ENCODE data around the gene PRKCA. TPM values are rescaled to one million over a fixed set of nuclear protein-coding genes. Genes with fewer than 3 reads are reported as not detected.
"Not testable (repeated sequence)": the region's sequence is repeated elsewhere in the genome, so short reads cannot be mapped to it uniquely, and the experiment has no call there.

PRKCA gene
- total RNA-seq, 1 experiment from 2014 or later: 4.4 TPM

DNA sequence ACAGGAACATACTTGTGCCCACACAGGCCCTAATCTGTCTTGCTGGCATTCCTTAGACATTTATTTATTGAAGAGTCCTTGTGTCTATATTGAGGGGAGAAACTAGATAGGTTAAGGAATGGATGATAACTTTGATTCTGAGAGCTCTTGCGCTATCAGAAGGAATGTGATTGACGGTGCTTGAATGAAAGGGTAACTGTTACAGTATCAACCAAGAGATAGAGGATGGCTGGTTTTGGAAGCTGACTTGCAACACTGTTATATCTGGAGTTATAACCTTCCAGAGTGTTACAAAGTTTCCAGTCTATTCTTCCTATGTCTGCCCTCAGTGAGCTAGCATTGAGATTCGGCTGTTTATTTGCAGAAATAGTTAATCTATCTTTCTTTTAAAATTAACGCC lies 36.5 kb downstream of the PRKCA start:
- Histone ChIP-seq H3K9me3 (ENCODE audit: low read length) (no peaks in the 10 kb centered on the region), H3K27me3 (ENCODE audit: low read length) (no peaks in the 10 kb centered on the region), H3K4me1 (ENCODE audit: low read length) (peaks cover 4% of the 10 kb centered on the region; the same call in 1 of the 2 replicates), H3K4me3 (ENCODE audit: low read length) (no peak overlapping the region), H3K9me2 (replicated peaks; ENCODE audit: insufficient read depth, low read length) (no peaks in the 10 kb centered on the region), H3K4me2 (ENCODE audit: low read depth, low read length, poor library complexity, severe bottlenecking) (no peak overlapping the region), H3K27ac (ENCODE audit: low read length) (no peak overlapping the region), H3K79me2 (ENCODE audit: low read length) (no peaks in the 10 kb centered on the region), H3K9ac (ENCODE audit: low read length) (no peak overlapping the region), H2AFZ (ENCODE audit: low read length) (no peak overlapping the region), H4K20me1 (ENCODE audit: insufficient read depth, low read depth, low read length) (0 out of 2 replicates have a peak, but pooled peaks cover 3% of the 10 kb centered on the region), H3K36me3 (ENCODE audit: insufficient read depth, low read length) (no peaks in the 10 kb centered on the region)
- no peak for DNase-seq

DNA sequence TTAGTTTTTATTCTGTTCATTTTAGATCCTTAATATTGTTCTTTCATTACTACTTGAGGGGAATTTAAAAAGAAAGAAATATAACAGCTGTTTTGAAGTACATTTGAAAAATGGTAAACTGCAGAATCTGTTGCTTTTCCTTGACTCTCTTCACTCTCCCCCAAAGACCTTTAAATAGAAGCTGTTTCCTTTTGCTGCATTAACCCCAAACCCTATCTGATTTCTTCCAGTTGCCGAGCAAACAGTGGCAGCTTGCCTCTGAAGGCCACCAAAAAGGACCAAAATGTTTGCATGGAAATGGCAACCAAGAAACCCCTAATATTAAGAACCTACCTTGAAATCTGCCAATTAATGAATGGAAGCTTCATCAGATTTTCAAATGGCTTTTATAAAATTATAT lies 37.1 kb downstream of the PRKCA start:
- Histone ChIP-seq H3K36me3 (ENCODE audit: insufficient read depth, low read length) (no peaks in the 10 kb centered on the region), H3K27me3 (ENCODE audit: low read length) (no peaks in the 10 kb centered on the region), H2AFZ (ENCODE audit: low read length) (no peak overlapping the region), H3K27ac (ENCODE audit: low read length) (no peak overlapping the region), H3K9me2 (replicated peaks; ENCODE audit: insufficient read depth, low read length) (no peaks in the 10 kb centered on the region), H4K20me1 (ENCODE audit: insufficient read depth, low read depth, low read length) (0 out of 2 replicates have a peak, but pooled peaks cover 4% of the 10 kb centered on the region), H3K4me3 (ENCODE audit: low read length) (no peak overlapping the region), H3K9ac (ENCODE audit: low read length) (no peak overlapping the region), H3K4me1 (ENCODE audit: low read length) (0 out of 2 replicates have a peak, but pooled peaks cover under 1% of the 10 kb centered on the region), H3K9me3 (ENCODE audit: low read length) (no peaks in the 10 kb centered on the region), H3K4me2 (ENCODE audit: low read depth, low read length, poor library complexity, severe bottlenecking) (no peak overlapping the region), H3K79me2 (ENCODE audit: low read length) (no peaks in the 10 kb centered on the region)
- DNase-seq: no peak

GRCh38 chr17:66340720-66341119 lies 38.3 kb downstream of the PRKCA start:
- Histone ChIP-seq H3K79me2 (ENCODE audit: low read length) (no peaks in the 10 kb centered on the region), H3K9ac (ENCODE audit: low read length) (no peak overlapping the region), H2AFZ (ENCODE audit: low read length) (no peak overlapping the region), H3K36me3 (ENCODE audit: insufficient read depth, low read length) (no peaks in the 10 kb centered on the region), H3K27ac (ENCODE audit: low read length) (no peak overlapping the region), H3K4me1 (ENCODE audit: low read length) (no peaks in the 10 kb centered on the region), H3K9me2 (replicated peaks; ENCODE audit: insufficient read depth, low read length) (no peaks in the 10 kb centered on the region), H3K4me3 (ENCODE audit: low read length) (no peak overlapping the region), H3K9me3 (ENCODE audit: low read length) (no peaks in the 10 kb centered on the region), H3K4me2 (ENCODE audit: low read depth, low read length, poor library complexity, severe bottlenecking) (no peak overlapping the region), H3K27me3 (ENCODE audit: low read length) (no peaks in the 10 kb centered on the region; the same call in 1 of the 2 replicates), H4K20me1 (ENCODE audit: insufficient read depth, low read depth, low read length) (0 out of 2 replicates have a peak, but pooled peaks cover 4% of the 10 kb centered on the region)
- DNase-seq: no peak

DNA sequence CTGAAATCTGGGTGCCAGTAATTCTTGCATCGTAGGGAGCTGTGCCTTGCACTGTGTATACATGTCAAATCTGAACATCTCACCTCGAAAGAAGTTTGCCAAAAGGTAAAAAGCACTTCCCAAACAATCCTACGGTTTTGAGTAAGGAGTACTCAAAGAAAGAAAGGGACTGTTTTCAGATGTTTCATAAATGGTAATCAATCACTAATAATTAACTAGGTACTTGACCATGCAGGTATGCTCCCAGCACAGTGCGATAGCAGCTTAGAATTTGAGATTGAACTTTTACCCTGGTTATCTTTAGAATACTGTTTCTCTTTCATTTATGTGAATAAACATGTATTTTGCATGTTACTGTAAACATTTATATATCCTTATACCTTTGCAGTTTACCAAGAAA lies 39.0 kb downstream of the PRKCA start:
- no peaks in the 10 kb centered on the region for H3K79me2 ChIP-seq (ENCODE audit: low read length)
- no peak overlapping the region for H3K4me2 ChIP-seq (ENCODE audit: low read depth, low read length, poor library complexity, severe bottlenecking)
- H3K9ac ChIP-seq (ENCODE audit: low read length): no peak overlapping the region
- H3K9me2 ChIP-seq (replicated peaks; ENCODE audit: insufficient read depth, low read length): no peaks in the 10 kb centered on the region
- H3K27me3 ChIP-seq (ENCODE audit: low read length): no peaks in the 10 kb centered on the region; the same call in 1 of the 2 replicates
- H3K27ac ChIP-seq (ENCODE audit: low read length): no peak overlapping the region
- no peak overlapping the region for H2AFZ ChIP-seq (ENCODE audit: low read length)
- H3K4me3 ChIP-seq (ENCODE audit: low read length): no peak overlapping the region
- no peak for DNase-seq
- no peaks in the 10 kb centered on the region for H3K36me3 ChIP-seq (ENCODE audit: insufficient read depth, low read length)
- H3K9me3 ChIP-seq (ENCODE audit: low read length): no peaks in the 10 kb centered on the region
- H4K20me1 ChIP-seq (ENCODE audit: insufficient read depth, low read depth, low read length): 0 out of 2 replicates have a peak, but pooled peaks cover 4% of the 10 kb centered on the region
- no peaks in the 10 kb centered on the region for H3K4me1 ChIP-seq (ENCODE audit: low read length)

- H3K9ac ChIP-seq (ENCODE audit: low read length); H3K79me2 ChIP-seq (ENCODE audit: low read length); H3K27ac ChIP-seq (ENCODE audit: low read length); DNase-seq; H3K9me3 ChIP-seq (ENCODE audit: low read length); H3K4me1 ChIP-seq (ENCODE audit: low read length); H2AFZ ChIP-seq (ENCODE audit: low read length); H3K9me2 ChIP-seq (replicated peaks; ENCODE audit: insufficient read depth, low read length); H3K4me3 ChIP-seq (ENCODE audit: low read length); H3K36me3 ChIP-seq (ENCODE audit: insufficient read depth, low read length); H3K27me3 ChIP-seq (ENCODE audit: low read length); H4K20me1 ChIP-seq (ENCODE audit: insufficient read depth, low read depth, low read length); H3K4me2 ChIP-seq (ENCODE audit: low read depth, low read length, poor library complexity, severe bottlenecking): not testable (repeated sequence)
Measured at GRCh38 chr17:66342263-66342662, 39.9 kb downstream of the PRKCA start.

GRCh38 chr17:66343531-66344078 lies 41.2 kb downstream of the PRKCA start:
- DNase-seq: no peak
- Histone ChIP-seq H3K4me1 (ENCODE audit: low read length) (no peaks in the 10 kb centered on the region), H4K20me1 (ENCODE audit: insufficient read depth, low read depth, low read length) (0 out of 2 replicates have a peak, but pooled peaks cover 8% of the 10 kb centered on the region), H3K4me2 (ENCODE audit: low read depth, low read length, poor library complexity, severe bottlenecking) (no peak overlapping the region), H3K9me2 (replicated peaks; ENCODE audit: insufficient read depth, low read length) (no peaks in the 10 kb centered on the region), H3K27ac (ENCODE audit: low read length) (no peak overlapping the region), H3K27me3 (ENCODE audit: low read length) (no peaks in the 10 kb centered on the region; the same call in 1 of the 2 replicates), H3K9me3 (ENCODE audit: low read length) (no peaks in the 10 kb centered on the region), H3K79me2 (ENCODE audit: low read length) (no peaks in the 10 kb centered on the region), H3K9ac (ENCODE audit: low read length) (no peak overlapping the region), H3K4me3 (ENCODE audit: low read length) (no peak overlapping the region), H3K36me3 (ENCODE audit: insufficient read depth, low read length) (no peaks in the 10 kb centered on the region), H2AFZ (ENCODE audit: low read length) (no peak overlapping the region)

DNA sequence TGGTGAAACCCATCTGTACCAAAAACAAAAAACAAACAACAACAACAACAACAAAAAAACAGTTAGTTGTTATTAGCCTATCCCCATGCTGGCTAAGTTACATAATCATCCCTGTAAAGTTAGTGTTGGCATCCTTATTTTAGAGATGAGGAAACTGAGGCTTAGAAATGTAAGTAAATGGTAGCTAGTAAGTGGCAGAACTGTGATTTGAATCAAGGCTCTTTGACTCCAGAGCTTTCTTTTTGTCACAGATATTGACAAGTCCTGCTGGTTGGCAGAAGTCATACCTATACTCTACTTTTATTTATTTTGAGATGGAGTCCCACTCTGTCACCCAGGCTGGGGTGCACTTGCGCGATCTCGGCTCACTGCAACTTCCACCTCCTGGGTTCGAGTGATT lies 42.1 kb downstream of the PRKCA start:
- Histone ChIP-seq H3K9me3 (ENCODE audit: low read length) (no peaks in the 10 kb centered on the region), H3K27ac (ENCODE audit: low read length) (no peak overlapping the region), H3K4me1 (ENCODE audit: low read length) (no peaks in the 10 kb centered on the region), H3K4me3 (ENCODE audit: low read length) (no peak overlapping the region), H2AFZ (ENCODE audit: low read length) (no peak overlapping the region), H3K9me2 (replicated peaks; ENCODE audit: insufficient read depth, low read length) (no peaks in the 10 kb centered on the region), H4K20me1 (ENCODE audit: insufficient read depth, low read depth, low read length) (peaks cover 13% of the 10 kb centered on the region; the same call in 1 of the 2 replicates), H3K4me2 (ENCODE audit: low read depth, low read length, poor library complexity, severe bottlenecking) (no peak overlapping the region), H3K36me3 (ENCODE audit: insufficient read depth, low read length) (no peaks in the 10 kb centered on the region), H3K9ac (ENCODE audit: low read length) (no peak overlapping the region), H3K27me3 (ENCODE audit: low read length) (no peaks in the 10 kb centered on the region; the same call in 1 of the 2 replicates), H3K79me2 (ENCODE audit: low read length) (no peaks in the 10 kb centered on the region)
- no peak for DNase-seq

GRCh38 chr17:66345264-66345663 lies 42.9 kb downstream of the PRKCA start:
- no peak overlapping the region for H3K4me3 ChIP-seq (ENCODE audit: low read length)
- H3K4me2 ChIP-seq (ENCODE audit: low read depth, low read length, poor library complexity, severe bottlenecking): no peak overlapping the region
- DNase-seq: no peak
- no peaks in the 10 kb centered on the region for H3K9me3 ChIP-seq (ENCODE audit: low read length)
- no peaks in the 10 kb centered on the region for H3K79me2 ChIP-seq (ENCODE audit: low read length)
- H3K27me3 ChIP-seq (ENCODE audit: low read length): no peaks in the 10 kb centered on the region; the same call in 1 of the 2 replicates
- no peak overlapping the region for H2AFZ ChIP-seq (ENCODE audit: low read length)
- no peaks in the 10 kb centered on the region for H3K9me2 ChIP-seq (replicated peaks; ENCODE audit: insufficient read depth, low read length)
- H3K9ac ChIP-seq (ENCODE audit: low read length): no peak overlapping the region
- H3K36me3 ChIP-seq (ENCODE audit: insufficient read depth, low read length): no peaks in the 10 kb centered on the region
- H3K4me1 ChIP-seq (ENCODE audit: low read length): no peaks in the 10 kb centered on the region
- H3K27ac ChIP-seq (ENCODE audit: low read length): no peak overlapping the region
- peaks cover 13% of the 10 kb centered on the region; the same call in 1 of the 2 replicates for H4K20me1 ChIP-seq (ENCODE audit: insufficient read depth, low read depth, low read length)

Data from Karpas-422 (cell line).